ENCODE results near the gene DPH6.
"Not testable (repeated sequence)": the region's sequence is repeated elsewhere in the genome, so short reads cannot be mapped to it uniquely, and the experiment has no call there.

Gene DPH6

GRCh38 chr15:35379972-35380371 is 166.0 kb downstream of the DPH6 start:
- no peaks in the 10 kb centered on the region for H3K36me3 ChIP-seq (replicated peaks)
- DNase-seq: no peak
- H3K27me3 ChIP-seq (replicated peaks): no peaks in the 10 kb centered on the region
- H3K27ac ChIP-seq: no peak overlapping the region
- H3K4me3 ChIP-seq (ENCODE audit: low read depth, low read length): no peak overlapping the region
- in situ Hi-C loops (cut with HindIII; ENCODE audit: low pct_ligation_motif_present, low sequenced_read_pairs): no loop called here
- TF ChIP-seq, protein P1, sequence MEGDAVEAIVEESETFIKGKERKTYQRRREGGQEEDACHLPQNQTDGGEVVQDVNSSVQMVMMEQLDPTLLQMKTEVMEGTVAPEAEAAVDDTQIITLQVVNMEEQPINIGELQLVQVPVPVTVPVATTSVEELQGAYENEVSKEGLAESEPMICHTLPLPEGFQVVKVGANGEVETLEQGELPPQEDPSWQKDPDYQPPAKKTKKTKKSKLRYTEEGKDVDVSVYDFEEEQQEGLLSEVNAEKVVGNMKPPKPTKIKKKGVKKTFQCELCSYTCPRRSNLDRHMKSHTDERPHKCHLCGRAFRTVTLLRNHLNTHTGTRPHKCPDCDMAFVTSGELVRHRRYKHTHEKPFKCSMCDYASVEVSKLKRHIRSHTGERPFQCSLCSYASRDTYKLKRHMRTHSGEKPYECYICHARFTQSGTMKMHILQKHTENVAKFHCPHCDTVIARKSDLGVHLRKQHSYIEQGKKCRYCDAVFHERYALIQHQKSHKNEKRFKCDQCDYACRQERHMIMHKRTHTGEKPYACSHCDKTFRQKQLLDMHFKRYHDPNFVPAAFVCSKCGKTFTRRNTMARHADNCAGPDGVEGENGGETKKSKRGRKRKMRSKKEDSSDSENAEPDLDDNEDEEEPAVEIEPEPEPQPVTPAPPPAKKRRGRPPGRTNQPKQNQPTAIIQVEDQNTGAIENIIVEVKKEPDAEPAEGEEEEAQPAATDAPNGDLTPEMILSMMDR (IDR thresholded peaks at IDR 0.05; ENCODE audit: low read depth, low read length, missing control alignments): no peak

DNA sequence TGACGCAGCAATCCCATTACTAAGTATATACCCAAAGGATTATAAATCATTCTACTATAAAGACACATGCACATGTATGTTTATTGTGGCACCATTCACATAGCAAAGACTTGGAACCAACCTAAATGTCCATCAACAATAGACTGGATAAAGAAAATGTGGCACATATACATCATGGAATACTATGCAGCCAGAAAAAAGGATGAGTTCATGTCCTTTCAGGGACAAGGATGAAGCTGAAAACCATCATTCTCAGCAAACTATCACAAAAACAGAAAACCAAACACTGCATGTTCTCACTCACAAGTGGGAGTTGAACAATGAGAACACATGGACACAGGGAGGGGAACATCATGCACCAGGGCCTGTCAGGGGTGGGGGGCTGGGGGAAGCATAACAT is 167.5 kb downstream of the DPH6 start:
- DNase-seq; in situ Hi-C loops (cut with HindIII; ENCODE audit: low pct_ligation_motif_present, low sequenced_read_pairs); H3K27me3 ChIP-seq (replicated peaks); H3K4me3 ChIP-seq (ENCODE audit: low read depth, low read length); H3K27ac ChIP-seq; H3K36me3 ChIP-seq (replicated peaks): not testable (repeated sequence)

- TF ChIP-seq, protein P1 (IDR thresholded peaks at IDR 0.05; ENCODE audit: low read depth, low read length, missing control alignments): no peak
- DNase-seq: no peak
- no peak overlapping the region for H3K27ac ChIP-seq
- H3K4me3 ChIP-seq (ENCODE audit: low read depth, low read length): no peak overlapping the region
- in situ Hi-C loops (cut with HindIII; ENCODE audit: low pct_ligation_motif_present, low sequenced_read_pairs): no loop called here
- H3K36me3 ChIP-seq (replicated peaks): no peaks in the 10 kb centered on the region
- no peaks in the 10 kb centered on the region for H3K27me3 ChIP-seq (replicated peaks)
Measured at GRCh38 chr15:35376707-35377106, 169.3 kb downstream of the DPH6 start.

GRCh38 chr15:35374661-35375060 is 171.3 kb downstream of the DPH6 start:
- Histone ChIP-seq H3K27ac (no peak overlapping the region), H3K36me3 (replicated peaks) (no peaks in the 10 kb centered on the region), H3K27me3 (replicated peaks) (no peaks in the 10 kb centered on the region), H3K4me3 (ENCODE audit: low read depth, low read length) (no peak overlapping the region)
- TF ChIP-seq, protein P1 (IDR thresholded peaks at IDR 0.05; ENCODE audit: low read depth, low read length, missing control alignments): no peak
- no peak for DNase-seq
- in situ Hi-C loops (cut with HindIII; ENCODE audit: low pct_ligation_motif_present, low sequenced_read_pairs): no loop called here

DNA sequence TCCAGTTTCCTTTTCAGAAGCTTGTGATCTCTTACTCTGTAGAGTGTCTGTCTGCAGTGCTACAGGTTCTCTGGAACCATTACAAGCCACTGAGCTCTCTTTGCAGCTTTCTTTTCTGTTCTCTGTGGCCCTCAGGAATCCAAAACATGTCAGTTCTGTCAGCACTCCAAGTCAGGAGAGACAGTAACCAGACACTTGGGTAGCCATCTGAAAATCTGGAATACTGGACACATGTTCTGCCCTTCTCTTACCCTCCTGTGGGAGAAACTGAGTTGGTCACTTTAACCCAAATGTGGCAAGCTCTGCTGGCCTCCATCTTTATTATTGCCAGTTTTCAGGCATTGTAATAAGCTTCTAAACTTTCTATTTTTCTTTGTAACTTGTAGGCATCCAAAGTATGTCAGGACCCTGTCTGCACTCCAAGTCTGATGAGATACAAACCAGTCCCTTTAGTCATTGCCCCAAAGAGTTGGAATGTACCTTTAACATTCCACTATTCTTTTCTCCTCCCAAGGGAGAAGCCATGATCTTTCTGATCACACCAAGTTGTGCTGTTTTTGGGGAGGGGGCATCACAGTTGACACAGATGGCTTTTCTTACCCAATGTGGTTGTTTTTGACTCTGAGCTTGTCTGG is 183.7 kb downstream of the DPH6 start:
- DNase-seq: peak; percentile 64
- H3K27ac ChIP-seq: peak overlapping the region; percentile 23
- in situ Hi-C loops (cut with HindIII; ENCODE audit: low pct_ligation_motif_present, low sequenced_read_pairs): no loop called here
- H3K36me3 ChIP-seq (replicated peaks): no peaks in the 10 kb centered on the region
- TF ChIP-seq, protein P1 (IDR thresholded peaks at IDR 0.05; ENCODE audit: low read depth, low read length, missing control alignments): no peak
- no peaks in the 10 kb centered on the region for H3K27me3 ChIP-seq (replicated peaks)
- H3K4me3 ChIP-seq (ENCODE audit: low read depth, low read length): no peak overlapping the region

GRCh38 chr15:35358824-35359223 is 187.1 kb downstream of the DPH6 start:
- no peak overlapping the region for H3K27ac ChIP-seq
- H3K4me3 ChIP-seq (ENCODE audit: low read depth, low read length): no peak overlapping the region
- no peaks in the 10 kb centered on the region for H3K27me3 ChIP-seq (replicated peaks)
- TF ChIP-seq, protein P1 (IDR thresholded peaks at IDR 0.05; ENCODE audit: low read depth, low read length, missing control alignments): no peak
- in situ Hi-C loops (cut with HindIII; ENCODE audit: low pct_ligation_motif_present, low sequenced_read_pairs): no loop called here
- no peak for DNase-seq
- no peaks in the 10 kb centered on the region for H3K36me3 ChIP-seq (replicated peaks)
